Activated CD8-positive, alpha-beta T cell treated with anti-CD3 and anti-CD28 coated beads for 36 hours (primary cell): ENCODE data around the gene SLC31A1. TPM values are rescaled to one million over a fixed set of nuclear protein-coding genes. Genes with fewer than 3 reads are reported as not detected.

Experiments
- ATAC-seq: fragments of 200-7000 bp; cut with Tn5 transposase; one replicate; pipeline ENCODE4 v1.10.0; 2021; ENCODE audit warnings: mild to moderate bottlenecking, moderate library complexity
- CTCF ChIA-PET: fragments of 350-600 bp; sonication (Branson Sonifier 250); formaldehyde crosslinking; loops from one replicate; lab custom pipeline; 2021; ENCODE audit warnings: antibody characterized with exemption; lab: Charles Lee
- POLR2A ChIA-PET: fragments of 350-600 bp; sonication (Branson Sonifier 250); formaldehyde crosslinking; loops from one replicate; lab custom pipeline; 2021; ENCODE audit warnings: antibody characterized with exemption; lab: Charles Lee
- DNase-seq: peaks from one replicate; pipeline ENCODE4 v3.0.0-alpha.2; 2020
- H3K27ac Mint-ChIP-seq: one replicate; pipeline ENCODE4 v1.8.0; 2021; ENCODE audit warnings: mild to moderate bottlenecking, mixed read lengths
- H3K27me3 Mint-ChIP-seq: one replicate; pipeline ENCODE4 v1.8.0; 2021; ENCODE audit warnings: mixed read lengths
- H3K36me3 Mint-ChIP-seq: one replicate; pipeline ENCODE4 v1.8.0; 2021; ENCODE audit warnings: low read depth, mixed read lengths
- H3K4me1 Mint-ChIP-seq: one replicate; pipeline ENCODE4 v1.8.0; 2021; ENCODE audit warnings: low read depth, mixed read lengths
- H3K4me3 Mint-ChIP-seq: one replicate; pipeline ENCODE4 v1.8.0; 2021; ENCODE audit warnings: mild to moderate bottlenecking, moderate library complexity, mixed read lengths
- H3K9me3 Mint-ChIP-seq: one replicate; pipeline ENCODE4 v1.8.0; 2021; ENCODE audit warnings: mixed read lengths
- CTCF ChIP-seq: fragments of 200-600 bp; IDR thresholded peaks from one replicate; pipeline ENCODE4 v1.8.0; 2022; ENCODE audit warnings: antibody characterized with exemption, mild to moderate bottlenecking
- intact Hi-C: fragments of 100-400 bp; cut with micrococcal nuclease; formaldehyde crosslinking; loops from one replicate; pipeline ENCODE4 v1.10.0; 2022
- total RNA-seq, 2 experiments: library from RNA; stranded (reverse); gene quantifications; one replicate each; pipeline ENCODE4 v1.2.3, GENCODE V29; 2021

Gene SLC31A1
- total RNA-seq, 2 experiments from 2014 or later = 18.3 to 19.2 TPM

GRCh38 chr9:113313261-113313660 lies 91.9 kb downstream of the SLC31A1 start:
- Mint-ChIP-seq H3K27ac (no peak overlapping the region), H3K27me3 (no peaks in the 10 kb centered on the region), H3K4me1 (no peaks in the 10 kb centered on the region), H3K36me3 (no peaks in the 10 kb centered on the region), H3K9me3 (no peaks in the 10 kb centered on the region), H3K4me3 (no peak overlapping the region)
- no peak for ATAC-seq
- ChIA-PET CTCF (interaction anchor here (0.6 kb wide), 1 partner anchor 47 kb away, joined by 3 read pairs; no protein-coding TSS in a partner anchor), POLR2A (interaction anchor here (1.0 kb wide), 1 partner anchor 34 kb away, joined by 3 read pairs; no protein-coding TSS in a partner anchor)
- no peak for TF ChIP-seq CTCF
- intact Hi-C loops = no loop called here
- DNase-seq = no peak

Other genes with a start within 250 kb of the SLC31A1 start
- 1 to 10 TPM; 1.1 to 1.6 TPM for gene ZNF883, start 209.4 kb upstream of the SLC31A1 start, total RNA-seq
- 1 to 10 TPM; 1.3 to 1.4 TPM for gene ZFP37, start 164.8 kb upstream of the SLC31A1 start, total RNA-seq
- gene SLC31A2, start 70.5 kb upstream of the SLC31A1 start, total RNA-seq = 1 to 10 TPM; 1.6 to 3.4 TPM
- 10 to 100 TPM; 32.5 to 33.7 TPM for gene FKBP15, start 267 bp upstream of the SLC31A1 start, total RNA-seq
- gene CDC26, start 54.0 kb downstream of the SLC31A1 start, total RNA-seq = 10 to 100 TPM; 28.0 to 30.4 TPM
- gene PRPF4, start 54.1 kb downstream of the SLC31A1 start, total RNA-seq = 10 to 100 TPM; 52.9 to 56.5 TPM
- gene RNF183, start 81.8 kb downstream of the SLC31A1 start, total RNA-seq = under 1 TPM in 1 of 2 experiments, not detected in 1; 0.27 TPM
- gene WDR31, start 118.7 kb downstream of the SLC31A1 start, total RNA-seq = 1 to 10 TPM; 1.3 to 1.4 TPM
- 1 to 10 TPM; 8.2 to 9.1 TPM for gene BSPRY, start 128.0 kb downstream of the SLC31A1 start, total RNA-seq
- gene HDHD3, start 155.4 kb downstream of the SLC31A1 start, total RNA-seq = 10 to 100 TPM; 11.6 to 13.3 TPM
- gene ALAD, start 179.7 kb downstream of the SLC31A1 start, total RNA-seq = 10 to 100 TPM; 16.2 to 16.3 TPM
- gene POLE3, start 189.1 kb downstream of the SLC31A1 start, total RNA-seq = 10 to 100 TPM; 49.0 to 50.9 TPM
- under 1 TPM; 0.74 to 0.83 TPM for gene C9orf43, start 189.2 kb downstream of the SLC31A1 start, total RNA-seq
- gene RGS3, start 242.2 kb downstream of the SLC31A1 start, total RNA-seq = 10 to 100 TPM; 51.0 to 51.5 TPM